Measurements from ENCODE around the gene STRIP1. TPM values are rescaled to one million over a fixed set of nuclear protein-coding genes. Genes with fewer than 3 reads are reported as not detected.

The STRIP1 gene
- total and polyA plus RNA-seq, 2 donors (not counting 3 experiments of a cell fraction or from before 2014, with no cell fraction given): 26.2 to 42.1 TPM

DNA sequence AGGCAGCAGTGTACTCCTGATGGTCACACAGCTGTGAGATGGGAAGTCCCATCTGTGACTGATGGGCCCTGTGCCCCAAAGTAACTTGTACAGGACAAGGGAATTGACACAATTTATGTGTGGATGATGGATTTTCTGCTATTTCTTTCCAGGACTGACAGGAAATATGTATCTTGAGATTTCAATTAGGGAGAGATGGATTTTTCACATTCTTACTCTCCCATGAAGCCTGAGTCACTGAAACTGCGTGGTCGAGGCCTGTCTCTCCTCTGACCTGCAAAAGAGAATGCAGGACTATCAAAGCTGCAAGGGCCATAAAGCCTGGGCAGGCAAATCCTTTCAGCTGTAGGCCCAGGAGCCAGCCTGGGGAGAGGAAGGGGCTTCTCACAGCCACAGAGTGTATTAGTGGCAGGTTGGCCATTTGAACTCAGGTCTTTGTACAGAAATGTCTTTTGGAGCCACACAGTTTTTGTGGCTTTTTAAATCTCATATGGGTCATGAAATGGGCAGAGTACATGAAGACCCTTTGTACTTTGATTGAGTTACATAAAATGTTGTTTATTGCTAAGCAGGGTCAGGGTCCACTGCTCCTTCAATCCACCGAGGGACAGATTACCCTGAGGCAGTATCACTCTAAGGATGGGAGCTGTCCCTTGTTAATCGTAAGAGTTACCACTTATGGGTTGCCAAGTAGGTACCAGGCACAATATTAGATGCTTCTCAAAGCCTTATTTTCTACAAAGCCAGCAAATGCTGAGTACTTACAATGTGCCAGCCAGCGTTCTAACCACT is 21.3 kb downstream of the STRIP1 start:
- peaks cover 21 to 53% of the 10 kb centered on the region in 2 experiments for H3K36me3 ChIP-seq (ENCODE audit: control insufficient read depth in 2 of 2, extremely low read depth in 1 of 2, insufficient read depth in 2 of 2, low read length in 2 of 2)
- no peak for DNase-seq (ENCODE audit: low read depth, low spot score)

More for the DNA sequence above, 21.3 kb downstream of the STRIP1 start:
- POLR2A ChIA-PET: no interaction called here
- Histone ChIP-seq H2AFZ (ENCODE audit: low read depth, low read length) (no peak overlapping the region), H3K27me3 (ENCODE audit: control insufficient read depth in 2 of 2, insufficient read depth in 2 of 2, low read length in 2 of 2) (no peaks in the 10 kb centered on the region), H3K4me2 (ENCODE audit: insufficient read depth, low read length) (no peak overlapping the region), H3K4me3 (replicated peaks in 1 of 3; ENCODE audit: insufficient read depth in 1 of 3, low read depth in 1 of 3, low read length in 3 of 3) (no peak overlapping the region), H3K9ac (replicated peaks; ENCODE audit: extremely low read depth, insufficient read depth, low read length) (no peak overlapping the region), H4K20me1 (replicated peaks; ENCODE audit: control insufficient read depth, extremely low read depth, insufficient read depth, low read length) (no peaks in the 10 kb centered on the region), H3K9me3 (replicated peaks; ENCODE audit: control insufficient read depth, insufficient read depth, low read length) (no peaks in the 10 kb centered on the region), H3K4me1 (ENCODE audit: control insufficient read depth, extremely low read depth, insufficient read depth, low read length) (no peaks in the 10 kb centered on the region), H3K79me2 (ENCODE audit: control insufficient read depth, insufficient read depth, low read length) (no peaks in the 10 kb centered on the region), H3K9me1 (replicated peaks; ENCODE audit: control insufficient read depth, extremely low read depth, insufficient read depth, low read length) (no peaks in the 10 kb centered on the region), H3K27ac (ENCODE audit: insufficient read depth, low read depth, low read length) (no peak overlapping the region)
- no TSS peak for BruUV-seq (replicated peaks)
- dilution Hi-C loops (cut with MboI; ENCODE audit: extremely low pct_ligation_motif_present, low sequenced_read_pairs): no loop called here
- intact Hi-C loops (cut with micrococcal nuclease): no loop called here
- CTCF ChIA-PET: interaction anchor here (5.5 to 6.5 kb wide), 2 partner anchors 49 to 404 kb away, joined by 30 to 65 read pairs; no protein-coding TSS in a partner anchor
- FAIRE-seq: no peak
- TF ChIP-seq MYC (IDR thresholded peaks at IDR 0.05; ENCODE audit: low read depth, low read length) (no peak), JUN (IDR thresholded peaks at IDR 0.05; ENCODE audit: borderline replicate concordance, insufficient read depth, insufficient read length, low read depth) (no peak), POLR2AphosphoS5 (IDR thresholded peaks at IDR 0.05; ENCODE audit: insufficient read depth, low read depth, low read length) (no peak)
- TF ChIP-seq, protein P1, sequence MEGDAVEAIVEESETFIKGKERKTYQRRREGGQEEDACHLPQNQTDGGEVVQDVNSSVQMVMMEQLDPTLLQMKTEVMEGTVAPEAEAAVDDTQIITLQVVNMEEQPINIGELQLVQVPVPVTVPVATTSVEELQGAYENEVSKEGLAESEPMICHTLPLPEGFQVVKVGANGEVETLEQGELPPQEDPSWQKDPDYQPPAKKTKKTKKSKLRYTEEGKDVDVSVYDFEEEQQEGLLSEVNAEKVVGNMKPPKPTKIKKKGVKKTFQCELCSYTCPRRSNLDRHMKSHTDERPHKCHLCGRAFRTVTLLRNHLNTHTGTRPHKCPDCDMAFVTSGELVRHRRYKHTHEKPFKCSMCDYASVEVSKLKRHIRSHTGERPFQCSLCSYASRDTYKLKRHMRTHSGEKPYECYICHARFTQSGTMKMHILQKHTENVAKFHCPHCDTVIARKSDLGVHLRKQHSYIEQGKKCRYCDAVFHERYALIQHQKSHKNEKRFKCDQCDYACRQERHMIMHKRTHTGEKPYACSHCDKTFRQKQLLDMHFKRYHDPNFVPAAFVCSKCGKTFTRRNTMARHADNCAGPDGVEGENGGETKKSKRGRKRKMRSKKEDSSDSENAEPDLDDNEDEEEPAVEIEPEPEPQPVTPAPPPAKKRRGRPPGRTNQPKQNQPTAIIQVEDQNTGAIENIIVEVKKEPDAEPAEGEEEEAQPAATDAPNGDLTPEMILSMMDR (IDR thresholded peaks at IDR 0.05; ENCODE audit: extremely low read depth in 1 of 2, insufficient read depth in 1 of 2, low read depth in 1 of 2, low read length in 2 of 2): no peak

Data from endothelial cell of umbilical vein (primary cell).